ENCODE results near the gene ATP23. TPM values are rescaled to one million over a fixed set of nuclear protein-coding genes. Genes with fewer than 3 reads are reported as not detected.
A peak's percentile ranks its signal among the peaks of the same experiment; 100 is the strongest.

Gene ATP23
- total RNA-seq: 4.1 and 7.0 TPM in 2 replicates
- 3.4 TPM for polyA plus RNA-seq (2012)

GRCh38 chr12:57941165-57941894 lies at the start of gene ATP23:
ATP23 (plus strand) TSS chr12:57941567; CDS start chr12:57941702, 135 bp downstream.
- DNase-seq (ENCODE audit: low read depth): peak; percentile 85

GRCh38 chr12:57892232-57892972 lies 49.0 kb upstream of the ATP23 start:
- no peak for DNase-seq (ENCODE audit: low read depth)

GRCh38 chr12:57893431-57894353 lies 47.7 kb upstream of the ATP23 start:
- DNase-seq (ENCODE audit: low read depth): peak; percentile 86

- peak; percentile 76 for DNase-seq (ENCODE audit: low read depth)
Measured at GRCh38 chr12:57894399-57895292, 46.7 kb upstream of the ATP23 start.

- no peak for DNase-seq (ENCODE audit: low read depth)
Measured at GRCh38 chr12:57895389-57896114, 45.8 kb upstream of the ATP23 start.

GRCh38 chr12:57896115-57896433 lies 45.3 kb upstream of the ATP23 start:
- no peak for DNase-seq (ENCODE audit: low read depth)

- peak; percentile 69 for DNase-seq (ENCODE audit: low read depth)
Measured at GRCh38 chr12:57896434-57897201, 44.7 kb upstream of the ATP23 start.

GRCh38 chr12:57897286-57897974 lies 43.9 kb upstream of the ATP23 start:
- DNase-seq (ENCODE audit: low read depth): no peak

- DNase-seq (ENCODE audit: low read depth): peak; percentile 42
Measured at GRCh38 chr12:57898308-57898970, 42.9 kb upstream of the ATP23 start.

- DNase-seq (ENCODE audit: low read depth): peak; percentile 53
Measured at GRCh38 chr12:57899010-57899662, 42.2 kb upstream of the ATP23 start.

- no peak for DNase-seq (ENCODE audit: low read depth)
Measured at GRCh38 chr12:57902478-57902969, 38.8 kb upstream of the ATP23 start.

- DNase-seq (ENCODE audit: low read depth): no peak
Measured at GRCh38 chr12:57904426-57904825, 36.9 kb upstream of the ATP23 start.

GRCh38 chr12:57904848-57905811 lies 36.2 kb upstream of the ATP23 start:
- DNase-seq (ENCODE audit: low read depth): peak; percentile 89

- DNase-seq (ENCODE audit: low read depth): no peak
Measured at GRCh38 chr12:57905812-57906475, 35.4 kb upstream of the ATP23 start.

GRCh38 chr12:57906821-57907220 lies 34.5 kb upstream of the ATP23 start:
- no peak for DNase-seq (ENCODE audit: low read depth)

All from myocyte (in vitro differentiated cells).